ENCODE results near the gene TAC3.

Gene TAC3

DNA sequence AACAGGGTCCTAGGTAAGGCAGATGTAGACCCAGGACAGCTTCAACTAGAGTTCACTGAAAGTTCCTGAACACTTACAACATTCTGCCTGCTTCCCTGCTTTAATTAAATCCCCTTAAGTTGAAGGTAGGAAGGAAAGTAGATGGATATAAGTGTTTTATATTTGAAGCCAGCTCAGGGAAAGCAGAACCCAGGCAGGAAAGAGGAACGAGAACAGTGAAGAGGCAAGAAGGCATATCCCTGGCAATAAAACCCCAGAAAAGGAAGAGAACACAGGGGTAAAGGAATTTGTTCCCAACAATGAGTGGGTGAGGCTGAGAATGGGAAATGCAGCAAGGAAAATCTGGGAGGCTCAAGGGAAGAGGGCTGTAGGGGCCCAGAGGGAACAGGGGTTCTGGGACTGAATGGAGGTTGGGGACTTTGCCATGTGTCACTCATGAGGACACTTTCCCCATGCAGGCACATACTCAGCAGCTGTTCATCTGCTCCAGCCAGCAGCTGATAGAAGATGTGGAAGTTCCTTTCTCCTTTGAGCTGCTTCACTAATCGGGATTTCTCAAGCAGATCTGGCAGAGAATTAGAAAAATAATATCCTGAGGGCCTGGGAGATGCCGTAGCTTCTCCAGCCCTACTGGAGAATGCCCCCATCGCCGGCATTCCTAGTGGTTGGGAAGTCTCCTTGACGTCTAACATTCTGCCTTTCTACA lies 29.9 kb upstream of the TAC3 start:
- Histone ChIP-seq H3K4me3 (ENCODE audit: low read length) (no peak overlapping the region), H3F3A (ENCODE audit: control insufficient read depth, insufficient read depth) (no peaks in the 10 kb centered on the region), H4K20me1 (ENCODE audit: control insufficient read depth, insufficient read depth, low read depth, low read length) (no peaks in the 10 kb centered on the region), H3K27ac (ENCODE audit: low read depth, low read length) (no peak overlapping the region), H3K4me2 (ENCODE audit: low read length) (no peak overlapping the region), H3K4me1 (ENCODE audit: control insufficient read depth, low read length) (peaks cover 10% of the 10 kb centered on the region), H3K27me3 (ENCODE audit: control insufficient read depth, low read length) (peaks cover 40% of the 10 kb centered on the region), H3K9me2 (replicated peaks; ENCODE audit: control insufficient read depth, low read length) (no peaks in the 10 kb centered on the region), H3K79me2 (ENCODE audit: control insufficient read depth, low read length) (no peaks in the 10 kb centered on the region), H3K36me3 (ENCODE audit: control insufficient read depth, low read length) (no peaks in the 10 kb centered on the region), H3K9me3 (ENCODE audit: control insufficient read depth, insufficient read depth, low read length) (no peaks in the 10 kb centered on the region)
- no peak for TF ChIP-seq EZH2phosphoT487 (IDR thresholded peaks at IDR 0.05; ENCODE audit: borderline replicate concordance, low read length)
- TF ChIP-seq, protein P1, sequence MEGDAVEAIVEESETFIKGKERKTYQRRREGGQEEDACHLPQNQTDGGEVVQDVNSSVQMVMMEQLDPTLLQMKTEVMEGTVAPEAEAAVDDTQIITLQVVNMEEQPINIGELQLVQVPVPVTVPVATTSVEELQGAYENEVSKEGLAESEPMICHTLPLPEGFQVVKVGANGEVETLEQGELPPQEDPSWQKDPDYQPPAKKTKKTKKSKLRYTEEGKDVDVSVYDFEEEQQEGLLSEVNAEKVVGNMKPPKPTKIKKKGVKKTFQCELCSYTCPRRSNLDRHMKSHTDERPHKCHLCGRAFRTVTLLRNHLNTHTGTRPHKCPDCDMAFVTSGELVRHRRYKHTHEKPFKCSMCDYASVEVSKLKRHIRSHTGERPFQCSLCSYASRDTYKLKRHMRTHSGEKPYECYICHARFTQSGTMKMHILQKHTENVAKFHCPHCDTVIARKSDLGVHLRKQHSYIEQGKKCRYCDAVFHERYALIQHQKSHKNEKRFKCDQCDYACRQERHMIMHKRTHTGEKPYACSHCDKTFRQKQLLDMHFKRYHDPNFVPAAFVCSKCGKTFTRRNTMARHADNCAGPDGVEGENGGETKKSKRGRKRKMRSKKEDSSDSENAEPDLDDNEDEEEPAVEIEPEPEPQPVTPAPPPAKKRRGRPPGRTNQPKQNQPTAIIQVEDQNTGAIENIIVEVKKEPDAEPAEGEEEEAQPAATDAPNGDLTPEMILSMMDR (IDR thresholded peaks at IDR 0.05; ENCODE audit: low read depth, low read length, poor library complexity, severe bottlenecking), result no peak

DNA sequence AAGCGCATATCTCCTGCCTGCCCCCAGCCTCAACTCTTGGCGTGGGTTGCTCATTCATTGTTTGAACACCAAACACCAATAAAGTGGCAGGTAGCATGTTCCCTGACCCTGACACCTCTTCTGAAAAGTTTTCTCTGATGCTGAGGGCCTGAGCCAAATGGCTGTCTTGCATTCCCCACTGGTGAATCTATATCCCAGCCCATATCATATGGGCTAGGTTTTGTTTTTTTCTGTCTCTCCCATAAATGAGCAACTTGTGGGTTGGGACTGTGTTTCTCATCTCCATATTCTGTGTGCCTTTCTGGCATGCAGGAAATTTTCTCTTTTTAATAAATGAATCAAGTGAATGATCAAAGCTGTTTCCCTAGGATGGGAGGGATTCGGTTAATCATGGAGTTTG lies 28.6 kb upstream of the TAC3 start:
- H3K79me2 ChIP-seq (ENCODE audit: control insufficient read depth, low read length), result no peaks in the 10 kb centered on the region
- no peak overlapping the region for H3K27ac ChIP-seq (ENCODE audit: low read depth, low read length)
- H3K36me3 ChIP-seq (ENCODE audit: control insufficient read depth, low read length), result no peaks in the 10 kb centered on the region
- H3K4me2 ChIP-seq (ENCODE audit: low read length), result no peak overlapping the region
- H3K4me1 ChIP-seq (ENCODE audit: control insufficient read depth, low read length), result peaks cover 10% of the 10 kb centered on the region
- H3K9me2 ChIP-seq (replicated peaks; ENCODE audit: control insufficient read depth, low read length), result no peaks in the 10 kb centered on the region
- no peak overlapping the region for H3K4me3 ChIP-seq (ENCODE audit: low read length)
- peaks cover 42% of the 10 kb centered on the region for H3K27me3 ChIP-seq (ENCODE audit: control insufficient read depth, low read length)
- no peaks in the 10 kb centered on the region for H3F3A ChIP-seq (ENCODE audit: control insufficient read depth, insufficient read depth)
- TF ChIP-seq EZH2phosphoT487 (IDR thresholded peaks at IDR 0.05; ENCODE audit: borderline replicate concordance, low read length), result no peak
- TF ChIP-seq, protein P1 (IDR thresholded peaks at IDR 0.05; ENCODE audit: low read depth, low read length, poor library complexity, severe bottlenecking), result no peak
- H3K9me3 ChIP-seq (ENCODE audit: control insufficient read depth, insufficient read depth, low read length), result no peaks in the 10 kb centered on the region
- no peaks in the 10 kb centered on the region for H4K20me1 ChIP-seq (ENCODE audit: control insufficient read depth, insufficient read depth, low read depth, low read length)

DNA sequence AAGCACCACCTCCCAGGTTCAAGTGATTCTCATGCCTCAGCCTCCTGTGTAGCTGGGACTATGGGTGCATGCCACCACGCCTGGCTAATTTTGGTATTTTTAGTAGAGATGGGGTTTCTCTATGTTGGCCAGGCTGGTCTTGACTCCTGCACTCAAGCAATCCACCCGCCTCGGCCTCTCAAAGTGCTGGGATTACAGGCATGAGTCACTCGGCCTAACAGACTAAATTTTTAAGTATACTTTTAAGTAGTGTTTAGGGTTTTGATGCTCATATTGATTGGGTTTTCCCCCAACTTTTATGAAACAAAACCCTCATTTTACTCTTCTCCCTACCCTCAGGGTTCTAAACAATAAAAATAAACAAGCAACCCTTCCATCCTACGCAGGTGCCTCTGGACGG lies 28.1 kb upstream of the TAC3 start:
- H3K36me3 ChIP-seq (ENCODE audit: control insufficient read depth, low read length), result no peaks in the 10 kb centered on the region
- no peaks in the 10 kb centered on the region for H3K79me2 ChIP-seq (ENCODE audit: control insufficient read depth, low read length)
- H3K4me1 ChIP-seq (ENCODE audit: control insufficient read depth, low read length), result peaks cover 10% of the 10 kb centered on the region
- H3K9me3 ChIP-seq (ENCODE audit: control insufficient read depth, insufficient read depth, low read length), result no peaks in the 10 kb centered on the region
- no peak for TF ChIP-seq EZH2phosphoT487 (IDR thresholded peaks at IDR 0.05; ENCODE audit: borderline replicate concordance, low read length)
- TF ChIP-seq, protein P1 (IDR thresholded peaks at IDR 0.05; ENCODE audit: low read depth, low read length, poor library complexity, severe bottlenecking), result no peak
- no peak overlapping the region for H3K4me3 ChIP-seq (ENCODE audit: low read length)
- H3K4me2 ChIP-seq (ENCODE audit: low read length), result no peak overlapping the region
- H3F3A ChIP-seq (ENCODE audit: control insufficient read depth, insufficient read depth), result no peaks in the 10 kb centered on the region
- H3K27ac ChIP-seq (ENCODE audit: low read depth, low read length), result no peak overlapping the region
- H3K27me3 ChIP-seq (ENCODE audit: control insufficient read depth, low read length), result peaks cover 42% of the 10 kb centered on the region
- H3K9me2 ChIP-seq (replicated peaks; ENCODE audit: control insufficient read depth, low read length), result no peaks in the 10 kb centered on the region
- H4K20me1 ChIP-seq (ENCODE audit: control insufficient read depth, insufficient read depth, low read depth, low read length), result no peaks in the 10 kb centered on the region

Measured in DOHH2 (cell line).